GM21529 (cell line): ENCODE results near the gene RASGEF1C.
"Not testable (repeated sequence)": the region's sequence is repeated elsewhere in the genome, so short reads cannot be mapped to it uniquely, and the experiment has no call there.

Source experiments
- ATAC-seq: cut with Tn5 transposase; IDR thresholded peaks from one replicate; pipeline ENCODE4 v1.9.1; 2021; ENCODE audit not compliant: unreplicated experiment

RASGEF1C gene

GRCh38 chr5:180211761-180212035 lies 2.7 kb upstream of the RASGEF1C start:
- ATAC-seq = no peak

DNA sequence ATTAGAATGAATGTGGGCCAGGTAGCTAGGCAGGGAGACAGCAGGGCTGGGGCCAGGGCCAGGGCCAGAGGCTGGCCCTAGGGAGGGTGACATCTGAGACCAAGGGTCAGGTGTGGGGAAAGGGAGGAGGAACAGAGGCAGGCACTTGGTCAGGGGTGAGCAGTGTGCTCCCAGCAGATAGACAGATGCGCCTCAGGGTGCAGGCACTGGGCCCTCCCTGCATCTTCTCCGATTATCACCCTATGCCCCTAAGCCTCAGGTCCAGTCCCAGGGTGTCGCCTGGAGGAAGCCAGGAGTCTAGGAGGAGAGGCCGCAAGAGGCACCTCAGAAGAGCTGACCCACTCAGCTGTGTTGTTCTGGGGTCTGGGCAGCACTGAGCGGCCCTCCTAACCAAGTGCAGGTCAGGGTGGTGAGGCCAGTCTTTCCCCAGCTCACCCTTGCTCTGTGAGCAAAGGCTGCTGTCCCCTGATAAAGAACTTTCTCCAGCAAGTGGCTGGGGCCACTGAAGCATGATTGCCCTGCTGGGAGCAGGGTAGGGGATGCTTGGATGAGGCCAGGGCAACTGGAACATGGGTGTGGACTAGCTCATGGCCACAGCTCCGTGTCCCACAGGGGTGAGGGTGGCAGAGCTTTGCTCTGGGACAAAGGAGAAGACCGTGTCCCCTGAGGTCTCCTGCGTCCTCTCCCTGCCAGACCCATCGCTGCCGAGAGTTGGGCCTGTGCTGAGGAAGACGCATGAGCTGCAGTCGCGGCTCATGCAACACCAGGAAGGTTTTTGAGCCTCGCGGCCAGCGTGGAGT lies 2.1 kb upstream of the RASGEF1C start:
- ATAC-seq = no peak

- not testable (repeated sequence) for ATAC-seq
These were observed 1.1 kb upstream of the RASGEF1C start for GRCh38 chr5:180210077-180210476.

DNA sequence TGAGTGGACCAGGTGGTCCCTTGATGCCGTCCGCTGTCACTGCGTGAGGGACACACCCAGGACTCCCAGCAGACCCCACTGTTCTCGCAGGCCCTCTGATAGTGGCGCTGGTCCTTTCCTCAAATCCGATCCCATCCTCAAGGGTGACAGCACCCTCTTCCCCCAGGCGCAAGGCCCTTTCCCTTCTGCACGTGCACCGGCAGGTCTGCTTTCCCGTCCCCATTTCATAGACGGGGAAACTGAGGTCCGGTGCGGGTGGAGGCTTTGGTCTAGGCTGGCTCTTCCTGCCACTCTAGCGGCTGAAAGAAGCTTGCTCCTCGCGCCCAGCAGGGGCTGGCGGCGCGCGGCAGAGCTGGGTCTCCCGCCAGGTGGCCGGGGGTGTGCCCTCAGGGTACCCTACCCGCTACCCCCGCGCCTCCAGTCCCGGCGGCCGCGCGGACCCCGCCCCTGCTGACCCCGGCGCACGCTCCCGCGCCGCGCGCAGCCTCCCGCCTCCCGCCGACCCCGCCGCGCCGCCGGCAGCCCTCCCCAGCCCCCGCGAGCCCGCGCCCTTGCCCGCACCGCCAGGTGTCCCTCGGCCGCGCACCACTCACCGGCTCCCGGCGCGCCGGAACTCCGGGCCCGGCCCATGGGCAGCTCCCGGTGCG lies 453 bp downstream of the RASGEF1C start:
- ATAC-seq = peak; percentile 39

- no peak for ATAC-seq
These were observed 975 bp downstream of the RASGEF1C start for GRCh38 chr5:180208038-180208434.

DNA sequence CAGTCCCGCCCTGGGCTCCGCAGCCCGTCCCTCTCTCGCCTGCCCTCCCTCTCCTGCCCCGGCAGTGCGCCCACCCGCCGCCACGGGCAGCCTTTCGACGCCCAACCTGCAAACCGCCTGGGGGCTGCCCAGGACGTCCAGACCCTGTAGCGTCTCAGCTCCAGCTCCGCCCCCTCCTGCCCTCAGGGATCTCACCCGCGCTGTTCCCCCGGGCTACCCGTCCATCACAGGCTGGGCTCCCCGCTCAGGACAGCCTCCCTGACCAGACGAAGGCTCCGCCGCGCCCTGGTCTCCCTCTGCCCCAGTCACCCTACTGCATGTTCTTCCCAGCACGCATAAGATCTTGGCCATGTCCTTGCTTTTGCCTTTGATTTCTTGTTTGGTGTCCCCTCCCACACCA lies 1.4 kb downstream of the RASGEF1C start:
- ATAC-seq = no peak

DNA sequence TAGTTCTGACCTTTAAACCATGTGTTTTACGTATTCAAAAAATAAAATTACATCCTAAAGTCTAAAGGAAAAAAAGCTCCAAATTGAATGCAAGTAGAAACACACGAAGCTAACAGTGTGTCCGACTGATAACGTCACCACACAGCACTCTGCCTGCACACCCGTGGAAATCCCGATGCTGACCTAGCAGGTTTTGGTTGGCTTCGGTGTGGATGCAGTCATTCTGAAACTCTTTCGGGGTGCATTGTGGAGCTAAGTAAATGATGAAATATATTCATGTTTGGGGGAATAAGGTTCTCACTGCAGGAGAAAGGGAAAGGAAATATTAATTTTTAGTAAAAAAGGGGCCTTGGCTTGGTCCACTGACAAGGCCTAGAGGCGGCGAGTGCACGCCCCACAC lies 2.0 kb downstream of the RASGEF1C start:
- ATAC-seq = no peak

DNA sequence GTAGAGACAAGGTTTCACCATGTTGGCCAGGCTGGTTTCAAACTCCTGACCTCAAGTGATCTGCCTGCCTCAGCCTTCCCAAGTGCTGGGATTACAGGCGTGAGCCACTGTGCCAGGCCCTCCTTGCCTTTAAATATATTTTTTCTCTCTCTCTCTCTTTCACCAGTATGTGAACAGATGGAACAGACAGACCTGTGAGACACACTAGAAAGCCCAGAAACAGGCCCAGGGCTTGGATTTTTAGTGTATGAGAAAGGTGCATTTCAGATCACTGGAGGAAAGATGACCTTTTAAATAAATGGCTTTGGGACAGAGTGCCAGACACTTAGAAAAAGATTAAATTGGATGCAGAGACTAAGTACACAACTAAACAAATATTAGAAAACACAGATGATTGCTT lies 3.1 kb downstream of the RASGEF1C start:
- no peak for ATAC-seq

DNA sequence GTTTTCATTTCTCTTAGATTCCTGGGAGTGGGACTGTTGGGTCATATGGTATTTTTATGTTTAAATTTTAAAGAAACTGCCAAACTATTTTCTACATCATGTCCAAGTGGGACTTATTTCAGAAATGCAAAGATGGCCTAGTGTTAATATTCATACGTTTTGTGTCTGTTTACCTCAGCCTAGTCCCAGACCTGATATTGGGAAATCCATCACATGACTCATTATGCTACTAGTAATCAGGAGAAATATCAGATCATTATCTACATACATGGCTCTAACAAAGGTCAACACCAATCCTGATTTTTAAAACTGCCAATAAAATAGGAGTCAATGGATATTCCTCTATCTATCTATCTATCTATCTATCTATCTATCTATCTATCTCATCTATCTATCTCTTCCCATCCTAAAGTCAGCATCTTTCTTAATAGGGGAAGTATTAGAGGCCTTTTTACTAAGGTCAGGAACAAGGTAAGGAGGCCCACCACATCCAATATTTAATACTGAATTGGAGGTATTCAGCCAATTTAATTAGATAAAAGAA lies 4.7 kb downstream of the RASGEF1C start:
- ATAC-seq = no peak

DNA sequence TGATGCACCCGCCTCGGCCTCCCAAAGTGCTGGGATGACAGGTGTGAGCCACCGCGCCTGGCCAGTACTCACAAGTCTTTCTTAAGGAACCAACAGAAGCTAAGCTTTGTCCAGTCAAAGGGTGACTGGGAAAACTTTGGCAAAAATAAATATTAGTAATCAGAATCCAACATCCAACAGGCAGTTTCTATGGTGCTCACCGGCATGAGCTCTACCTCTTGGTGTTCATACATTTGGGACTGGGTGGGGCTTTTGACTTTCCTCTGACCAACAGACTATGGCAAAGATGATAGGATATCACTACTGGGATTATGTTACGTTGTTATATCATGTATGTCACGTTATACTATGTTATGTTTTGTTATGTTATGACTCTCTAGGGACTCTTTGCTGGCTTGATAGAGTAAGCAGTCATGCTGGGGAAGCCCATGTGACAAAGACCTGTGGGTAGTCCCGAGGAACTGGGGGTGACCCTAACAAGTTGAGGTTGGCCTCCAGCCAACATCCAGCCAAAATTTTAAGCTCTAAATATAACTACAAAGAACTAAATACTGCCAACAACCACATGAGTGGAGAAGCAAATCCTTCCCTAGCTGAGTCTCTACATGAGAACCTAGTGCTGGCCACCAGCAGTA lies 6.0 kb downstream of the RASGEF1C start:
- no peak for ATAC-seq

GRCh38 chr5:180201051-180201987 lies 7.7 kb downstream of the RASGEF1C start:
- ATAC-seq = no peak

DNA sequence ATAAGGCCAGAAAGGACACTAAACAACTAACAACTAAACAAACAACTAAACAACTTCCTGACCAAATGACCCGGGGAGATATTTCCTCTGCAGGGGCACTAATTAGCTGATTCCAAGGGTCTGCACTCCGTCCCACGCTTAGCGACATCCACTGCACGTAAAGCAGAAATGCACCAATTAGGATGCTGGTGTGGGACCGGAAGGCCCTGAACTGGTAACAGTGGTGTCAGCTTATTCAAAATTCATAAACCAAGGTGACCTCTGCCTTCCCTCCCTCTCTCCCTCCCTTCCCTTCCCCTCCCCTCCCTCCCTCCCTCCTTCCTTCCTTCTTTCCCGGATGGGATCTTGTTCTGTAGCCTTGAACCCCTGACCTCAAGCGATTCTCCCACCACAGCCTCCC lies 9.6 kb downstream of the RASGEF1C start:
- ATAC-seq = no peak

DNA sequence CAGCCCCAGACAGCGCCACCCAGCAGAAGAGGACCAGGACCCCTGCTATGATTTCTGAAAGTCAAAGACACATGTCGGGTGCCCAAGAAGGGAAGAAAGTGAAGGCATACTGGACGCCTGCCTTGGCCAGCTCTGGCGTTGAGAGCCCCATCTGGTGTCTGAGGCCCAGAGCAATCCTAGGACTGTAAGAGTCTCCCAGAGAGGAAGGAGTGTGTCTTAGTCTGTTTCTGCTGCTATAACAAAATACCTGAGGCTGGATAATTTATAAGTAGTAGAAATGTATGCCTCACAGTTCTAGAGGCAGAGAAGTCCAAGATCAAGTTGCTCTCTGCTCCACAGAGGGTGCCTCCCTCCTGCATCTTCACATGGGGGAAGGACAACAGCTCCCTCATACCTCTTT lies 10.8 kb downstream of the RASGEF1C start:
- no peak for ATAC-seq

- no peak for ATAC-seq
These were observed 11.9 kb downstream of the RASGEF1C start for GRCh38 chr5:180197016-180197702.

DNA sequence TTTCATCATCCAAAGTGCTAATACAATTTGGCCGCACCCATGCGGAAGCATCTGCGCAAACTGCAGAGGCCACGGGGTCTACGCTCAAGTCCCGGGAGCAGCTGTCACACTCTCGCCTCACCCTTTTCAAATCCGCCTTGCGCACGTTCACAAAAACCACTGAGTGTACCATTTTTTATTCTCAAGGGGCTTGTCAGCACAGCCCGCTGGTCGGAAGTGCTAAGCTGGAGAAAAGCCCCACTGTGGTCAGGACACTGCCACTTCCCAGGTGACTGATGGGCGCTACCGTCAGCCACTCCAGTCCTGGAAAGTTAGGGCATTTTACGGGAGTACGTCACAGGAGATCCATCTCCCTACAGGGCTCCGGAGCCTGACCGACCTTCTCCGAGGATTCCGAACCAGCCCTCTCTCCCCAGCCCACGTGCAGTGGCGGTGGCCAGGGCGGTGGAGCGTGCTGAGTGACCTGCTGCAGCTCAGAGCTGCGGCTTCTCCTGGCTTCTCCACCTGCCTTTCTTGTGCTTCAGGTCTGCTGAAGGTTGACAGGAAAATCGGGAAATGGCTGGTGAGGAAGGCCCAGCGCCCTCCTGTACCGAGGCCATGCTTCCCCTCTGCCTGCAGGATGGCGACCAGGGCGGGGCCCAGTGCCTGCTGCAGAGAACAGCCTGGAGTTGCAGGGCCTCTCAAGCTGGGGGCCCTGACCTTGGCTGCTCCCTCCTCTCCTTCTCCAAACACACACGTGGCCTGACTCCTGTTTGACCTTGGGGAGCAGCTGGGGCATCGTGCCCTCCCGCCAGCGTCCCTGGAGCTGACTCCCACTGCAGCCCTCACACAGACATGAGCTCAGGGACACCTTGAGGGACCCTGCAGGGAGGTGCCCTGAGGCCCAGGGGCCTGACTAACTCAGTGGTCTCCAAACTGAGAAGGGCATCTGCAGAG lies 14.3 kb downstream of the RASGEF1C start:
- ATAC-seq = no peak

GRCh38 chr5:180193749-180194375 lies 15.1 kb downstream of the RASGEF1C start:
- ATAC-seq = no peak

- ATAC-seq = no peak
These were observed 17.3 kb downstream of the RASGEF1C start for GRCh38 chr5:180191716-180192115.

DNA sequence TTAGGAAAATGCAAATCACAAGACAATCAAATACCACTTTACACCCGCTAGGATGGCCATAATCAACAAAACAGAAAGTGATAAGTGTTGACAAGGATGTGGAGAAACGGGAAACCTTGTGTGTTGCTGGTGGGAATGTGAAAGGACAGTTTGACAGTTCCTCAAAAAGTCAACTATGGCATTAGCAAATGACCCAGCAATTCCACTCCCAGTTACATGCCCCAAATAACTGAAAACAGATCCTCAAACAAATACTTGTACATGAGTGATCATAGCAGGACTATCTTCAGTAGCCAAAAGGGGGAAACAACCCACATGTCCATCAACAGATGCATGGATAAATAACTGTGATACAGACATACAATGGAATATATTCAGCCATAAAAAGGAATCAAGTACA lies 21.2 kb downstream of the RASGEF1C start:
- no peak for ATAC-seq

DNA sequence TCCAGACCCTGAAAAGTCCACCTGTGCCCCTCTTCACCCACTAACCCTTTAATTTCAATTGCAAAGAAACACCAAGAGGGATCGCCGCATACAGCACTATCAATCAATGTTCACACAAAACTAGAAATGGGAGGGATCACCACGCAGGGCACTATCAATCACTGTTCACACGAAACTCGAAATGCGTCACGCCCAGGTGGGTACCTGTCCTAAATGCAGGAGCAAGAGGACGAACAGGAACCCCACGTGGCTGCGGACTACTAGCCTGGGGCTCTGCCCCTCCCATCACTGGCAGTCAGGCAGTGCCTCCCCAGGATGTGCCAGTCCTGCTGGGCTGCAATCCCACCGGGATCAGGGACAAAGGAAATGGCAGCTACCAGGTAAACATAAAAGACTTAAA lies 28.2 kb downstream of the RASGEF1C start:
- no peak for ATAC-seq
